ENCODE results near the gene MACROD2. TPM values are rescaled to one million over a fixed set of nuclear protein-coding genes. Genes with fewer than 3 reads are reported as not detected.

Gene MACROD2
- total RNA-seq, 1 donor from 2014 or later = 1.6 TPM

DNA sequence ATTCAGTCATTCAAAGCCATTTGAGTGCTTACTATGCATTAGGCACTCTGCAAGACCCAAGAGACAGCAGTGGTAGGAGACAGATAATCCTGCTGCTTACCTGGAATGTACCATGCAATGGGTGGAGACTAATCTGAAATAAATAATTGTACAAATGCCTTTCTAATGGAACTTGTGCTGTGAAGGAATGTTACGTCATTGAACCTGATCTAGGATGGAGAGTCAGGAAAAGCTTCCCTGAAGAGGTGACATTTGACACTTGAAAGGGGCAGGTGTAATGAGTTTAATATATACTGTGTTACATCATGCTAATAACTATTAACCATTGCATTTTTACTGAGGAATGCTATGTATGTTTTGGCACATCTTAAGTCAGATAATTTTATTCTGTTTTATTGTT, 833.1 kb downstream of the MACROD2 start:
- Histone ChIP-seq H3K27me3 (ENCODE audit: control insufficient read depth, insufficient read depth, low read length) (no peaks in the 10 kb centered on the region), H3K36me3 (ENCODE audit: control insufficient read depth, insufficient read depth, low read length) (no peaks in the 10 kb centered on the region), H3K4me3 (ENCODE audit: low read depth, low read length) (no peak overlapping the region)
- TF ChIP-seq, protein P1, sequence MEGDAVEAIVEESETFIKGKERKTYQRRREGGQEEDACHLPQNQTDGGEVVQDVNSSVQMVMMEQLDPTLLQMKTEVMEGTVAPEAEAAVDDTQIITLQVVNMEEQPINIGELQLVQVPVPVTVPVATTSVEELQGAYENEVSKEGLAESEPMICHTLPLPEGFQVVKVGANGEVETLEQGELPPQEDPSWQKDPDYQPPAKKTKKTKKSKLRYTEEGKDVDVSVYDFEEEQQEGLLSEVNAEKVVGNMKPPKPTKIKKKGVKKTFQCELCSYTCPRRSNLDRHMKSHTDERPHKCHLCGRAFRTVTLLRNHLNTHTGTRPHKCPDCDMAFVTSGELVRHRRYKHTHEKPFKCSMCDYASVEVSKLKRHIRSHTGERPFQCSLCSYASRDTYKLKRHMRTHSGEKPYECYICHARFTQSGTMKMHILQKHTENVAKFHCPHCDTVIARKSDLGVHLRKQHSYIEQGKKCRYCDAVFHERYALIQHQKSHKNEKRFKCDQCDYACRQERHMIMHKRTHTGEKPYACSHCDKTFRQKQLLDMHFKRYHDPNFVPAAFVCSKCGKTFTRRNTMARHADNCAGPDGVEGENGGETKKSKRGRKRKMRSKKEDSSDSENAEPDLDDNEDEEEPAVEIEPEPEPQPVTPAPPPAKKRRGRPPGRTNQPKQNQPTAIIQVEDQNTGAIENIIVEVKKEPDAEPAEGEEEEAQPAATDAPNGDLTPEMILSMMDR (IDR thresholded peaks at IDR 0.05; ENCODE audit: insufficient read depth, low read length, severe bottlenecking) = no peak
- FAIRE-seq (no peak), DNase-seq (ENCODE audit: low read depth) (no peak)

DNA sequence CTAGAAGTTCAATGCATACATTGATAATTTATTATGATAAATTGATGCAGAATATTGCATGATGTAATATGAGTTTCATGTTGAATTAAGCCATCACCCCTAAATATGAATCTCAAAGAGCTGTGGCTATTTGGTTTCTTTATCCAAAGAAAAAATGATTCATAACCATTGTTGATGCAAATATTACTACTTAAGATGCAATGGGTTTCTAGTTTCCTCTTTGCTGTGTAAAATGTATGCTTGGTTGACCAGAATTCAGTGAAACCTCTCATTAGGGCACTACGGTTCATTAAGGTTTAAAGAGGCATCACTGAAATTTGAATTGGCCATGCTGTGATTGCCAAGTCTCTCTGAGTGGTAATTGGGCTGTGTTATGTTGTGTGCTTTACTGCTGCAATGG, 834.6 kb downstream of the MACROD2 start:
- FAIRE-seq (no peak), DNase-seq (ENCODE audit: low read depth) (peak; percentile 8)
- no peaks in the 10 kb centered on the region for H3K36me3 ChIP-seq (ENCODE audit: control insufficient read depth, insufficient read depth, low read length)
- TF ChIP-seq, protein P1 (IDR thresholded peaks at IDR 0.05; ENCODE audit: insufficient read depth, low read length, severe bottlenecking) = no peak
- no peak overlapping the region for H3K4me3 ChIP-seq (ENCODE audit: low read depth, low read length)
- no peaks in the 10 kb centered on the region for H3K27me3 ChIP-seq (ENCODE audit: control insufficient read depth, insufficient read depth, low read length)

DNA sequence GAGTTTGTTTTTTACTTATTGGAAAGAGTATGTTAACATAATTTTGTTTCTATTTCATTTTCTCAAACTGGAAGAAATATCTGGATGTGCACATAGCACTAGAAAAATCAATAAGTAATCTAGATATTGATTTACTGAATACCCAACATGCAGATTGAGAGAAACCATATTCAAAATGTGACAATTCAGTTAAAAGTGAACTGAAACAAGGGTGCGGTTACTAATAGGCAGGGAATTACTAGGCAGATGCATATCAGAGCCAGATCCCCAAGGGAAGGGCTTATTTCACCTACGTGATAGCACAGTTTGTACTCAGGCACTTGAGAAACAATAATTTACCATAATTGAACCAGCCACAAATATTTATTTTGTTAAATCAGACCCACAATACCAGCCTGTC, 835.1 kb downstream of the MACROD2 start:
- no peak for FAIRE-seq

DNA sequence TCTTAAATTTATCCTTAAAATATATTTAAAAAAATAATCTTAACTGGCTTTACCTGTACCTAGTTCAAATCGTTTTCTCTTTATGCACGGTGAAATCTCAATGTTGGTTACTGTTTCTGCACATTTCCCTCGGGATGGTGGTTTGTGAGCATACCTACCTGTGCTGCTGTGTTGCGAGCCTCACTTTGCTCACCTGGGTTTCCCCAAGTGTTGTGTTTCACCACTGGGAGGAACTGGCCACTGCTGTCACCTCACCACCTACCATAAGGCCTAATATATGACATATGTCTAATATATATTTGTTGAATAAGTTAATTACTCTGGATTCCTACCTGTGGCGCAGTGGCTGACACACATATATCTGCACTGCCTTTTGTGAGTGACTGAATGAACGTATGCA, 835.6 kb downstream of the MACROD2 start:
- no peak overlapping the region for H3K4me3 ChIP-seq (ENCODE audit: low read depth, low read length)
- no peak for FAIRE-seq
- TF ChIP-seq, protein P1 (IDR thresholded peaks at IDR 0.05; ENCODE audit: insufficient read depth, low read length, severe bottlenecking) = no peak
- H3K27me3 ChIP-seq (ENCODE audit: control insufficient read depth, insufficient read depth, low read length) = no peaks in the 10 kb centered on the region
- no peaks in the 10 kb centered on the region for H3K36me3 ChIP-seq (ENCODE audit: control insufficient read depth, insufficient read depth, low read length)
- DNase-seq (ENCODE audit: low read depth) = no peak

More for the DNA sequence above, 835.1 kb downstream of the MACROD2 start:
- H3K4me3 ChIP-seq (ENCODE audit: low read depth, low read length) = no peak overlapping the region
- no peaks in the 10 kb centered on the region for H3K36me3 ChIP-seq (ENCODE audit: control insufficient read depth, insufficient read depth, low read length)
- peak; percentile 12 for DNase-seq (ENCODE audit: low read depth)
- H3K27me3 ChIP-seq (ENCODE audit: control insufficient read depth, insufficient read depth, low read length) = no peaks in the 10 kb centered on the region
- TF ChIP-seq, protein P1 (IDR thresholded peaks at IDR 0.05; ENCODE audit: insufficient read depth, low read length, severe bottlenecking) = no peak

DNA sequence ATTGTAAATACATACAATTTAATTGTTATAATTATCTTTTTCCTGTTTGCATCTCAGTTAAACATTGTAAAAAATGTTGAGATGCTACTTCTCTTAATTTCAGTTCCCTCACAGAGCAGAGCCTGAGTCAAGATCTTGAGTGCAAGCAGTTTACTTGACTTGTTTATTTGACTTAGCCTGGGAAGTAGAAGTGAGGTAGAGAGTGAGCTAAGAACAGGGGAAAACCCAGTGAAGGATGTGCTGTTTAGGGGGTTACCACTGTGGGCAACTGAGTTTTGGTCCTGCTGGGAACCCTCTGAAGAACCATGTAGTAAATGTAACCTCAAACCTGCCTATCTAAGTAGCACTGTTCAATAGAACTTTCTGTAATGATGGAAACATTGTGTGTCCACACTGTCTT, 837.3 kb downstream of the MACROD2 start:
- no peak for FAIRE-seq
- TF ChIP-seq, protein P1 (IDR thresholded peaks at IDR 0.05; ENCODE audit: insufficient read depth, low read length, severe bottlenecking) = no peak
- Histone ChIP-seq H3K36me3 (ENCODE audit: control insufficient read depth, insufficient read depth, low read length) (no peaks in the 10 kb centered on the region), H3K4me3 (ENCODE audit: low read depth, low read length) (no peak overlapping the region), H3K27me3 (ENCODE audit: control insufficient read depth, insufficient read depth, low read length) (no peaks in the 10 kb centered on the region)
- no peak for DNase-seq (ENCODE audit: low read depth)

Measured in bronchial epithelial cell (primary cell).